H9 (cell line): ENCODE measurements around the gene DIP2C. TPM values are rescaled to one million over a fixed set of nuclear protein-coding genes. Genes with fewer than 3 reads are reported as not detected.

Source experiments
- DNase-seq: peaks from one replicate; pipeline ENCODE4 v3.0.0-alpha.2; 2017
- H2AFZ ChIP-seq: one replicate; pipeline ENCODE4 v1.6.1; 2013; ENCODE audit warnings: mild to moderate bottlenecking, low read length, control low read depth, moderate library complexity
- H2AK5ac ChIP-seq: 2 replicates; pipeline ENCODE4 v1.6.1; 2013; ENCODE audit warnings: low read length, control low read depth, mixed read lengths; ENCODE audit not compliant: insufficient read length
- H2BK120ac ChIP-seq: one replicate; pipeline ENCODE4 v1.6.1; 2013; ENCODE audit warnings: low read depth, mild to moderate bottlenecking, low read length, control low read depth, inconsistent platforms; ENCODE audit not compliant: poor library complexity, severe bottlenecking
- H2BK12ac ChIP-seq: 2 replicates; pipeline ENCODE4 v1.6.1; 2013; ENCODE audit warnings: low read length, control low read depth, mixed read lengths, low read depth; ENCODE audit not compliant: insufficient read length
- H2BK15ac ChIP-seq: 2 replicates; pipeline ENCODE4 v1.6.1; 2013; ENCODE audit warnings: low read depth, low read length, control low read depth
- H2BK20ac ChIP-seq: one replicate; pipeline ENCODE4 v1.6.1; 2013; ENCODE audit warnings: low read depth, mild to moderate bottlenecking, low read length, control low read depth, inconsistent platforms; ENCODE audit not compliant: poor library complexity, severe bottlenecking
- H2BK5ac ChIP-seq: 2 replicates; pipeline ENCODE4 v1.6.1; 2013; ENCODE audit warnings: low read length, control low read depth, mixed read lengths; ENCODE audit not compliant: insufficient read length
- H3K14ac ChIP-seq: 2 replicates; pipeline ENCODE4 v1.6.1; 2013; ENCODE audit warnings: low read length, control low read depth; ENCODE audit not compliant: insufficient read depth
- H3K18ac ChIP-seq: 2 replicates; pipeline ENCODE4 v1.6.1; 2013; ENCODE audit warnings: low read depth, mild to moderate bottlenecking, mixed read lengths, low read length, control low read depth; ENCODE audit not compliant: insufficient read length
- H3K23ac ChIP-seq: 2 replicates; pipeline ENCODE4 v1.6.1; 2013; ENCODE audit warnings: low read length, control low read depth, mixed read lengths, low read depth; ENCODE audit not compliant: insufficient read length
- H3K23me2 ChIP-seq: 2 replicates; pipeline ENCODE4 v1.6.1; 2013; ENCODE audit warnings: low read depth, mild to moderate bottlenecking, mixed read lengths, low read length, control low read depth; ENCODE audit not compliant: insufficient read length, poor library complexity, severe bottlenecking
- H3K27ac ChIP-seq: 2 replicates; pipeline ENCODE4 v1.5.1; 2013; ENCODE audit warnings: low read length, control low read depth, mixed read lengths, low read depth; ENCODE audit not compliant: insufficient read length
- H3K27me3 ChIP-seq: 2 replicates; pipeline ENCODE4 v1.6.1; 2013; ENCODE audit warnings: low read length, control low read depth, inconsistent platforms; ENCODE audit not compliant: insufficient read depth
- H3K4ac ChIP-seq: 2 replicates; pipeline ENCODE4 v1.6.1; 2013; ENCODE audit warnings: low read depth, mild to moderate bottlenecking, control low read depth, inconsistent platforms, low read length, moderate library complexity
- H3K4me1 ChIP-seq: 2 replicates; pipeline ENCODE4 v1.6.1; 2013; ENCODE audit warnings: low read length, control low read depth, inconsistent platforms; ENCODE audit not compliant: insufficient read depth
- H3K4me2 ChIP-seq: 2 replicates; pipeline ENCODE4 v1.6.1; 2013; ENCODE audit warnings: low read length, control low read depth, mixed read lengths; ENCODE audit not compliant: insufficient read length, insufficient read depth
- H3K56ac ChIP-seq: 2 replicates; pipeline ENCODE4 v1.6.1; 2013; ENCODE audit warnings: low read depth, mild to moderate bottlenecking, mixed read lengths, low read length, control low read depth; ENCODE audit not compliant: insufficient read length
- H3K79me1 ChIP-seq: 2 replicates; pipeline ENCODE4 v1.6.1; 2013; ENCODE audit warnings: low read depth, mild to moderate bottlenecking, moderate library complexity, low read length, control low read depth, inconsistent platforms; ENCODE audit not compliant: insufficient read depth, poor library complexity, severe bottlenecking
- H3K79me2 ChIP-seq: 2 replicates; pipeline ENCODE4 v1.6.1; 2013; ENCODE audit warnings: low read length, control low read depth, inconsistent platforms; ENCODE audit not compliant: insufficient read depth
- H3K9ac ChIP-seq: 2 replicates; pipeline ENCODE4 v1.6.1; 2013; ENCODE audit warnings: low read length, control low read depth, mixed read lengths; ENCODE audit not compliant: insufficient read length; ENCODE audit errors: extremely low read depth
- H3K9me3 ChIP-seq: one replicate; pipeline ENCODE4 v1.6.1; 2013; ENCODE audit warnings: low read depth, low read length, inconsistent platforms; ENCODE audit not compliant: control insufficient read depth
- H3T11ph ChIP-seq: one replicate; pipeline ENCODE4 v1.6.1; 2013; ENCODE audit warnings: mild to moderate bottlenecking, low read length, control low read depth, inconsistent platforms
- H4K20me1 ChIP-seq: one replicate; pipeline ENCODE4 v1.6.1; 2013; ENCODE audit not compliant: control insufficient read depth, insufficient read length, insufficient read depth
- H4K5ac ChIP-seq: 2 replicates; pipeline ENCODE4 v1.6.1; 2013; ENCODE audit warnings: low read depth, mild to moderate bottlenecking, mixed read lengths, low read length, control low read depth; ENCODE audit not compliant: insufficient read length
- H4K8ac ChIP-seq: replicated peaks from 2 replicates; pipeline ENCODE4 v1.6.1; 2013; ENCODE audit warnings: low read length, control low read depth, mixed read lengths, low read depth; ENCODE audit not compliant: insufficient read length
- H4K91ac ChIP-seq: 2 replicates; pipeline ENCODE4 v1.6.1; 2013; ENCODE audit warnings: low read depth, mild to moderate bottlenecking, moderate library complexity, mixed read lengths, low read length, control low read depth; ENCODE audit not compliant: insufficient read length
- H3K27ac Mint-ChIP-seq, 3 experiments: 2 replicates in 2 of 3; 3 replicates in 1 of 3; pipeline ENCODE4 v1.8.0; 2020 to 2021; ENCODE audit warnings: mixed read lengths in 3 of 3, mild to moderate bottlenecking in 1 of 3, moderate library complexity in 1 of 3
- H3K27me3 Mint-ChIP-seq: 2 replicates; pipeline ENCODE4 v1.8.0; 2021; ENCODE audit warnings: low read depth, mild to moderate bottlenecking, moderate library complexity, mixed read lengths
- H3K36me3 Mint-ChIP-seq, 3 experiments: 2 replicates in 2 of 3; 3 replicates in 1 of 3; pipeline ENCODE4 v1.8.0; 2020 to 2021; ENCODE audit warnings: low read depth in 3 of 3, mixed read lengths in 3 of 3; ENCODE audit not compliant: insufficient read depth in 1 of 3
- H3K4me1 Mint-ChIP-seq, 2 experiments: 2 replicates each; pipeline ENCODE4 v1.8.0; 2020; ENCODE audit warnings: mixed read lengths in 2 of 2
- H3K4me3 Mint-ChIP-seq, 2 experiments: 2 replicates in 1 of 2; 3 replicates in 1 of 2; pipeline ENCODE4 v1.8.0; 2020 to 2021; ENCODE audit warnings: mild to moderate bottlenecking in 2 of 2, mixed read lengths in 2 of 2, moderate library complexity in 1 of 2
- H3K9me3 Mint-ChIP-seq, 2 experiments: 2 replicates in 1 of 2; 3 replicates in 1 of 2; pipeline ENCODE4 v1.8.0; 2020; ENCODE audit warnings: mild to moderate bottlenecking in 2 of 2, mixed read lengths in 2 of 2, moderate library complexity in 1 of 2
- WGBS: extraction: QIAGEN DNeasy Blood & Tissue Kit; methylation state at CpG from one replicate; pipeline ENCODE4 v1.1.7; 2013; ENCODE audit warnings: missing lambda C conversion rate, low lambda C conversion rate, mixed read lengths; ENCODE audit not compliant: insufficient read length; ENCODE audit errors: extremely low coverage; 5-methylcytosine and 5-hydroxymethylcytosine counted together
- total RNA-seq: library from RNA; stranded (reverse); gene quantifications from 2 replicates; pipeline ENCODE4 v1.2.1, GENCODE V29; 2021
- TF ChIP-seq, protein P1 (sequence below): fragments of 200-600 bp; sonication (generic); conservative IDR thresholded peaks from 3 replicates; pipeline ENCODE4 v1.8.0; 2021; ENCODE audit warnings: antibody characterized with exemption, mild to moderate bottlenecking

DIP2C gene
- total RNA-seq, 1 experiment from 2014 or later, result 7.9 TPM

- no peaks in the 10 kb centered on the region for H3K79me2 ChIP-seq
- peaks cover 9% of the 10 kb centered on the region; the same call in 1 of the 2 replicates for H3K4me1 ChIP-seq
- no peaks in the 10 kb centered on the region for H3K27me3 Mint-ChIP-seq
- no peak overlapping the region for H3K27ac ChIP-seq
- no peaks in the 10 kb centered on the region for H3K79me1 ChIP-seq
- H4K5ac ChIP-seq, result no peak overlapping the region
- H3K14ac ChIP-seq, result peak overlapping the region; percentile 12; the same call in 1 of the 2 replicates
- H2BK15ac ChIP-seq, result no peak overlapping the region
- no peak overlapping the region for H3K23ac ChIP-seq
- no CpG with 5 or more reads among the region's 23 CpGs for WGBS
- DNase-seq, result no peak
- no peak overlapping the region for H2AFZ ChIP-seq
- H3K18ac ChIP-seq, result no peak overlapping the region
- TF ChIP-seq, protein P1, sequence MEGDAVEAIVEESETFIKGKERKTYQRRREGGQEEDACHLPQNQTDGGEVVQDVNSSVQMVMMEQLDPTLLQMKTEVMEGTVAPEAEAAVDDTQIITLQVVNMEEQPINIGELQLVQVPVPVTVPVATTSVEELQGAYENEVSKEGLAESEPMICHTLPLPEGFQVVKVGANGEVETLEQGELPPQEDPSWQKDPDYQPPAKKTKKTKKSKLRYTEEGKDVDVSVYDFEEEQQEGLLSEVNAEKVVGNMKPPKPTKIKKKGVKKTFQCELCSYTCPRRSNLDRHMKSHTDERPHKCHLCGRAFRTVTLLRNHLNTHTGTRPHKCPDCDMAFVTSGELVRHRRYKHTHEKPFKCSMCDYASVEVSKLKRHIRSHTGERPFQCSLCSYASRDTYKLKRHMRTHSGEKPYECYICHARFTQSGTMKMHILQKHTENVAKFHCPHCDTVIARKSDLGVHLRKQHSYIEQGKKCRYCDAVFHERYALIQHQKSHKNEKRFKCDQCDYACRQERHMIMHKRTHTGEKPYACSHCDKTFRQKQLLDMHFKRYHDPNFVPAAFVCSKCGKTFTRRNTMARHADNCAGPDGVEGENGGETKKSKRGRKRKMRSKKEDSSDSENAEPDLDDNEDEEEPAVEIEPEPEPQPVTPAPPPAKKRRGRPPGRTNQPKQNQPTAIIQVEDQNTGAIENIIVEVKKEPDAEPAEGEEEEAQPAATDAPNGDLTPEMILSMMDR, result no peak
- H2BK20ac ChIP-seq, result no peak overlapping the region
- no peak overlapping the region for H3K4me3 Mint-ChIP-seq
- no peak overlapping the region for H2BK5ac ChIP-seq
- H2BK120ac ChIP-seq, result no peak overlapping the region
- H3T11ph ChIP-seq, result no peak overlapping the region
- H3K36me3 Mint-ChIP-seq, result no peaks in the 10 kb centered on the region; a peak in 1 of 7 replicates
- H4K20me1 ChIP-seq, result peaks cover 2% of the 10 kb centered on the region
- no peaks in the 10 kb centered on the region for H3K9me3 ChIP-seq
- H3K9me3 Mint-ChIP-seq, result no peaks in the 10 kb centered on the region
- H3K23me2 ChIP-seq, result no peaks in the 10 kb centered on the region
- no peak overlapping the region for H3K4ac ChIP-seq
- H3K27me3 ChIP-seq, result no peaks in the 10 kb centered on the region
- H4K8ac ChIP-seq, result no peak overlapping the region
- no peak overlapping the region for H2BK12ac ChIP-seq
- peaks cover 49 to 51% of the 10 kb centered on the region in 2 experiments for H3K4me1 Mint-ChIP-seq
- H3K27ac Mint-ChIP-seq, result peak overlapping the region; percentile 15 to 92 (median 78); a peak in 3 of 7 replicates
- peak overlapping the region; percentile 45 for H2AK5ac ChIP-seq
- no peak overlapping the region for H4K91ac ChIP-seq
- H3K4me2 ChIP-seq, result no peak overlapping the region
- H3K56ac ChIP-seq, result no peak overlapping the region
- no peak overlapping the region for H3K9ac ChIP-seq
These were observed 74.5 kb downstream of the DIP2C start for GRCh38 chr10:614790-615582.
